H9 (cell line): ENCODE results near the gene MFSD12. TPM values are rescaled to one million over a fixed set of nuclear protein-coding genes. Genes with fewer than 3 reads are reported as not detected.

Experiments used
- DNase-seq: peaks from one replicate; pipeline ENCODE4 v3.0.0-alpha.2; 2017
- H2AFZ ChIP-seq: one replicate; pipeline ENCODE4 v1.6.1; 2013; ENCODE audit warnings: mild to moderate bottlenecking, low read length, control low read depth, moderate library complexity
- H2AK5ac ChIP-seq: 2 replicates; pipeline ENCODE4 v1.6.1; 2013; ENCODE audit warnings: low read length, control low read depth, mixed read lengths; ENCODE audit not compliant: insufficient read length
- H2BK120ac ChIP-seq: one replicate; pipeline ENCODE4 v1.6.1; 2013; ENCODE audit warnings: low read depth, mild to moderate bottlenecking, low read length, control low read depth, inconsistent platforms; ENCODE audit not compliant: poor library complexity, severe bottlenecking
- H2BK12ac ChIP-seq: 2 replicates; pipeline ENCODE4 v1.6.1; 2013; ENCODE audit warnings: low read length, control low read depth, mixed read lengths, low read depth; ENCODE audit not compliant: insufficient read length
- H2BK15ac ChIP-seq: 2 replicates; pipeline ENCODE4 v1.6.1; 2013; ENCODE audit warnings: low read depth, low read length, control low read depth
- H2BK20ac ChIP-seq: one replicate; pipeline ENCODE4 v1.6.1; 2013; ENCODE audit warnings: low read depth, mild to moderate bottlenecking, low read length, control low read depth, inconsistent platforms; ENCODE audit not compliant: poor library complexity, severe bottlenecking
- H2BK5ac ChIP-seq: 2 replicates; pipeline ENCODE4 v1.6.1; 2013; ENCODE audit warnings: low read length, control low read depth, mixed read lengths; ENCODE audit not compliant: insufficient read length
- H3K14ac ChIP-seq: 2 replicates; pipeline ENCODE4 v1.6.1; 2013; ENCODE audit warnings: low read length, control low read depth; ENCODE audit not compliant: insufficient read depth
- H3K18ac ChIP-seq: 2 replicates; pipeline ENCODE4 v1.6.1; 2013; ENCODE audit warnings: low read depth, mild to moderate bottlenecking, mixed read lengths, low read length, control low read depth; ENCODE audit not compliant: insufficient read length
- H3K23ac ChIP-seq: 2 replicates; pipeline ENCODE4 v1.6.1; 2013; ENCODE audit warnings: low read length, control low read depth, mixed read lengths, low read depth; ENCODE audit not compliant: insufficient read length
- H3K23me2 ChIP-seq: 2 replicates; pipeline ENCODE4 v1.6.1; 2013; ENCODE audit warnings: low read depth, mild to moderate bottlenecking, mixed read lengths, low read length, control low read depth; ENCODE audit not compliant: insufficient read length, poor library complexity, severe bottlenecking
- H3K27ac ChIP-seq: 2 replicates; pipeline ENCODE4 v1.5.1; 2013; ENCODE audit warnings: low read length, control low read depth, mixed read lengths, low read depth; ENCODE audit not compliant: insufficient read length
- H3K27me3 ChIP-seq: 2 replicates; pipeline ENCODE4 v1.6.1; 2013; ENCODE audit warnings: low read length, control low read depth, inconsistent platforms; ENCODE audit not compliant: insufficient read depth
- H3K4ac ChIP-seq: 2 replicates; pipeline ENCODE4 v1.6.1; 2013; ENCODE audit warnings: low read depth, mild to moderate bottlenecking, control low read depth, inconsistent platforms, low read length, moderate library complexity
- H3K4me1 ChIP-seq: 2 replicates; pipeline ENCODE4 v1.6.1; 2013; ENCODE audit warnings: low read length, control low read depth, inconsistent platforms; ENCODE audit not compliant: insufficient read depth
- H3K4me2 ChIP-seq: 2 replicates; pipeline ENCODE4 v1.6.1; 2013; ENCODE audit warnings: low read length, control low read depth, mixed read lengths; ENCODE audit not compliant: insufficient read length, insufficient read depth
- H3K56ac ChIP-seq: 2 replicates; pipeline ENCODE4 v1.6.1; 2013; ENCODE audit warnings: low read depth, mild to moderate bottlenecking, mixed read lengths, low read length, control low read depth; ENCODE audit not compliant: insufficient read length
- H3K79me1 ChIP-seq: 2 replicates; pipeline ENCODE4 v1.6.1; 2013; ENCODE audit warnings: low read depth, mild to moderate bottlenecking, moderate library complexity, low read length, control low read depth, inconsistent platforms; ENCODE audit not compliant: insufficient read depth, poor library complexity, severe bottlenecking
- H3K79me2 ChIP-seq: 2 replicates; pipeline ENCODE4 v1.6.1; 2013; ENCODE audit warnings: low read length, control low read depth, inconsistent platforms; ENCODE audit not compliant: insufficient read depth
- H3K9ac ChIP-seq: 2 replicates; pipeline ENCODE4 v1.6.1; 2013; ENCODE audit warnings: low read length, control low read depth, mixed read lengths; ENCODE audit not compliant: insufficient read length; ENCODE audit errors: extremely low read depth
- H3K9me3 ChIP-seq: one replicate; pipeline ENCODE4 v1.6.1; 2013; ENCODE audit warnings: low read depth, low read length, inconsistent platforms; ENCODE audit not compliant: control insufficient read depth
- H3T11ph ChIP-seq: one replicate; pipeline ENCODE4 v1.6.1; 2013; ENCODE audit warnings: mild to moderate bottlenecking, low read length, control low read depth, inconsistent platforms
- H4K20me1 ChIP-seq: one replicate; pipeline ENCODE4 v1.6.1; 2013; ENCODE audit not compliant: control insufficient read depth, insufficient read length, insufficient read depth
- H4K5ac ChIP-seq: 2 replicates; pipeline ENCODE4 v1.6.1; 2013; ENCODE audit warnings: low read depth, mild to moderate bottlenecking, mixed read lengths, low read length, control low read depth; ENCODE audit not compliant: insufficient read length
- H4K8ac ChIP-seq: replicated peaks from 2 replicates; pipeline ENCODE4 v1.6.1; 2013; ENCODE audit warnings: low read length, control low read depth, mixed read lengths, low read depth; ENCODE audit not compliant: insufficient read length
- H4K91ac ChIP-seq: 2 replicates; pipeline ENCODE4 v1.6.1; 2013; ENCODE audit warnings: low read depth, mild to moderate bottlenecking, moderate library complexity, mixed read lengths, low read length, control low read depth; ENCODE audit not compliant: insufficient read length
- H3K27ac Mint-ChIP-seq, 3 experiments: 2 replicates in 2 of 3; 3 replicates in 1 of 3; pipeline ENCODE4 v1.8.0; 2020 to 2021; ENCODE audit warnings: mixed read lengths in 3 of 3, mild to moderate bottlenecking in 1 of 3, moderate library complexity in 1 of 3
- H3K27me3 Mint-ChIP-seq: 2 replicates; pipeline ENCODE4 v1.8.0; 2021; ENCODE audit warnings: low read depth, mild to moderate bottlenecking, moderate library complexity, mixed read lengths
- H3K36me3 Mint-ChIP-seq, 3 experiments: 2 replicates in 2 of 3; 3 replicates in 1 of 3; pipeline ENCODE4 v1.8.0; 2020 to 2021; ENCODE audit warnings: low read depth in 3 of 3, mixed read lengths in 3 of 3; ENCODE audit not compliant: insufficient read depth in 1 of 3
- H3K4me1 Mint-ChIP-seq, 2 experiments: 2 replicates each; pipeline ENCODE4 v1.8.0; 2020; ENCODE audit warnings: mixed read lengths in 2 of 2
- H3K4me3 Mint-ChIP-seq, 2 experiments: 2 replicates in 1 of 2; 3 replicates in 1 of 2; pipeline ENCODE4 v1.8.0; 2020 to 2021; ENCODE audit warnings: mild to moderate bottlenecking in 2 of 2, mixed read lengths in 2 of 2, moderate library complexity in 1 of 2
- H3K9me3 Mint-ChIP-seq, 2 experiments: 2 replicates in 1 of 2; 3 replicates in 1 of 2; pipeline ENCODE4 v1.8.0; 2020; ENCODE audit warnings: mild to moderate bottlenecking in 2 of 2, mixed read lengths in 2 of 2, moderate library complexity in 1 of 2
- WGBS: extraction: QIAGEN DNeasy Blood & Tissue Kit; methylation state at CpG from one replicate; pipeline ENCODE4 v1.1.7; 2013; ENCODE audit warnings: missing lambda C conversion rate, low lambda C conversion rate, mixed read lengths; ENCODE audit not compliant: insufficient read length; ENCODE audit errors: extremely low coverage; 5-methylcytosine and 5-hydroxymethylcytosine counted together
- total RNA-seq: library from RNA; stranded (reverse); gene quantifications from 2 replicates; pipeline ENCODE4 v1.2.1, GENCODE V29; 2021
- TF ChIP-seq, protein P1 (sequence below): fragments of 200-600 bp; sonication (generic); conservative IDR thresholded peaks from 3 replicates; pipeline ENCODE4 v1.8.0; 2021; ENCODE audit warnings: antibody characterized with exemption, mild to moderate bottlenecking

Gene MFSD12
- total RNA-seq, 1 experiment from 2014 or later = 58.8 TPM

DNA sequence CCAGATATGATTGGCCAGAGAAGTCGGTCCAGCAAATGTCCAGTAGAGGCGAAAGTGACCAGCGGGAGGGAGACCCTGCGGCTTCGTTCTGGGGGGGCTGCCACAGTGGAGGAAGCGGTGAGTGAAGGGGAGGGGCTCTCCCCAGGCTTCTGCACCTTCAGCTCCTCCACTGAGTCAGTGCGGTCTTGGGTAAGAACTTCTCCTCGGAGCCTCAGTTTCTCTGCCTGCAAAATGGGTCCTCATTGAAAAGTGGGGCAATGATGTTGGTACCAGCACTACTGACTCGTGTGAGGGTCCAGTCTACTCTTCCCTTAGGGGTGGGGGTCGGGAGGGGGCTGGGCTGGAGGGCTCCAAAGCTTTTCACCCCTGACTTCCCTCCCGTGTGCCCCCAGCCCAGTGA lies 32.1 kb upstream of the MFSD12 start:
- no peak overlapping the region for H3K9ac ChIP-seq

More for the DNA sequence above, 32.1 kb upstream of the MFSD12 start:
- peaks cover 74% of the 10 kb centered on the region for H3K27me3 Mint-ChIP-seq
- peaks cover 13 to 17% of the 10 kb centered on the region in 2 experiments for H3K9me3 Mint-ChIP-seq
- no peak overlapping the region for H4K91ac ChIP-seq
- H3K14ac ChIP-seq = no peak overlapping the region
- H2BK120ac ChIP-seq = no peak overlapping the region
- DNase-seq = no peak
- no peak overlapping the region for H2BK12ac ChIP-seq
- H4K8ac ChIP-seq = no peak overlapping the region
- peaks cover 3% of the 10 kb centered on the region for H3K23me2 ChIP-seq
- no peak overlapping the region for H2AFZ ChIP-seq
- H3K18ac ChIP-seq = no peak overlapping the region
- H2AK5ac ChIP-seq = no peak overlapping the region
- H2BK5ac ChIP-seq = no peak overlapping the region
- no peak overlapping the region for H3K27ac Mint-ChIP-seq
- no peaks in the 10 kb centered on the region for H3K4me1 Mint-ChIP-seq
- H3K9me3 ChIP-seq = no peaks in the 10 kb centered on the region
- H3K27ac ChIP-seq = no peak overlapping the region
- H3K4me3 Mint-ChIP-seq = no peak overlapping the region
- no CpG with 5 or more reads among the region's 11 CpGs for WGBS
- H3K4me1 ChIP-seq = no peaks in the 10 kb centered on the region; the same call in 1 of the 2 replicates
- H4K20me1 ChIP-seq = no peaks in the 10 kb centered on the region
- H3T11ph ChIP-seq = no peak overlapping the region
- H3K79me1 ChIP-seq = no peaks in the 10 kb centered on the region
- H3K23ac ChIP-seq = no peak overlapping the region
- no peak overlapping the region for H2BK20ac ChIP-seq
- no peak overlapping the region for H3K4ac ChIP-seq
- H3K27me3 ChIP-seq = peaks cover 4% of the 10 kb centered on the region; the same call in 1 of the 2 replicates
- H4K5ac ChIP-seq = no peak overlapping the region
- no peak overlapping the region for H3K56ac ChIP-seq
- TF ChIP-seq, protein P1, sequence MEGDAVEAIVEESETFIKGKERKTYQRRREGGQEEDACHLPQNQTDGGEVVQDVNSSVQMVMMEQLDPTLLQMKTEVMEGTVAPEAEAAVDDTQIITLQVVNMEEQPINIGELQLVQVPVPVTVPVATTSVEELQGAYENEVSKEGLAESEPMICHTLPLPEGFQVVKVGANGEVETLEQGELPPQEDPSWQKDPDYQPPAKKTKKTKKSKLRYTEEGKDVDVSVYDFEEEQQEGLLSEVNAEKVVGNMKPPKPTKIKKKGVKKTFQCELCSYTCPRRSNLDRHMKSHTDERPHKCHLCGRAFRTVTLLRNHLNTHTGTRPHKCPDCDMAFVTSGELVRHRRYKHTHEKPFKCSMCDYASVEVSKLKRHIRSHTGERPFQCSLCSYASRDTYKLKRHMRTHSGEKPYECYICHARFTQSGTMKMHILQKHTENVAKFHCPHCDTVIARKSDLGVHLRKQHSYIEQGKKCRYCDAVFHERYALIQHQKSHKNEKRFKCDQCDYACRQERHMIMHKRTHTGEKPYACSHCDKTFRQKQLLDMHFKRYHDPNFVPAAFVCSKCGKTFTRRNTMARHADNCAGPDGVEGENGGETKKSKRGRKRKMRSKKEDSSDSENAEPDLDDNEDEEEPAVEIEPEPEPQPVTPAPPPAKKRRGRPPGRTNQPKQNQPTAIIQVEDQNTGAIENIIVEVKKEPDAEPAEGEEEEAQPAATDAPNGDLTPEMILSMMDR = no peak
- no peak overlapping the region for H2BK15ac ChIP-seq
- no peak overlapping the region for H3K4me2 ChIP-seq
- H3K79me2 ChIP-seq = no peaks in the 10 kb centered on the region
- no peaks in the 10 kb centered on the region; a peak in 1 of 7 replicates for H3K36me3 Mint-ChIP-seq
